OCI-LY7 (cell line): ENCODE data around the gene DDX11.
"Not testable (repeated sequence)": the region's sequence is repeated elsewhere in the genome, so short reads cannot be mapped to it uniquely, and the experiment has no call there.

Experiments
- EZH2phosphoT487 ChIP-seq: fragments of 200-600 bp; sonication (generic); IDR thresholded peaks from 2 replicates; pipeline ENCODE4 v1.6.1; 2018; ENCODE audit warnings: low read depth, borderline replicate concordance, mild to moderate bottlenecking, mixed run types, antibody characterized with exemption, low read length, moderate library complexity, mixed read lengths
- TF ChIP-seq, protein P1 (sequence below): fragments of 200-600 bp; sonication (generic); conservative IDR thresholded peaks from 2 replicates; pipeline ENCODE4 v1.5.1; 2014; ENCODE audit warnings: mild to moderate bottlenecking, antibody characterized with exemption, low read length, moderate library complexity, mixed read lengths

- TF ChIP-seq, protein P1, sequence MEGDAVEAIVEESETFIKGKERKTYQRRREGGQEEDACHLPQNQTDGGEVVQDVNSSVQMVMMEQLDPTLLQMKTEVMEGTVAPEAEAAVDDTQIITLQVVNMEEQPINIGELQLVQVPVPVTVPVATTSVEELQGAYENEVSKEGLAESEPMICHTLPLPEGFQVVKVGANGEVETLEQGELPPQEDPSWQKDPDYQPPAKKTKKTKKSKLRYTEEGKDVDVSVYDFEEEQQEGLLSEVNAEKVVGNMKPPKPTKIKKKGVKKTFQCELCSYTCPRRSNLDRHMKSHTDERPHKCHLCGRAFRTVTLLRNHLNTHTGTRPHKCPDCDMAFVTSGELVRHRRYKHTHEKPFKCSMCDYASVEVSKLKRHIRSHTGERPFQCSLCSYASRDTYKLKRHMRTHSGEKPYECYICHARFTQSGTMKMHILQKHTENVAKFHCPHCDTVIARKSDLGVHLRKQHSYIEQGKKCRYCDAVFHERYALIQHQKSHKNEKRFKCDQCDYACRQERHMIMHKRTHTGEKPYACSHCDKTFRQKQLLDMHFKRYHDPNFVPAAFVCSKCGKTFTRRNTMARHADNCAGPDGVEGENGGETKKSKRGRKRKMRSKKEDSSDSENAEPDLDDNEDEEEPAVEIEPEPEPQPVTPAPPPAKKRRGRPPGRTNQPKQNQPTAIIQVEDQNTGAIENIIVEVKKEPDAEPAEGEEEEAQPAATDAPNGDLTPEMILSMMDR: not testable (repeated sequence)
- TF ChIP-seq EZH2phosphoT487: not testable (repeated sequence)
Measured at GRCh38 chr12:31084241-31084640, 10.6 kb downstream of the DDX11 start.
